HepG2 (cell line): ENCODE data around the gene TMEM231. TPM values are rescaled to one million over a fixed set of nuclear protein-coding genes. Genes with fewer than 3 reads are reported as not detected.

Experiments used
- ADNP ChIP-seq: sonication (generic); formaldehyde crosslinking; IDR thresholded peaks from 2 replicates; pipeline ENCODE4 v1.4.0; 2020; ENCODE audit warnings: missing genetic modification reagents
- HOXA7 ChIP-seq: sonication (generic); formaldehyde crosslinking; IDR thresholded peaks from 2 replicates; pipeline ENCODE4 v1.8.1; 2022; ENCODE audit warnings: mild to moderate bottlenecking, missing genetic modification reagents, moderate library complexity
- MBNL3 ChIP-seq: fragments of 250-450 bp; sonication (Bioruptor Pico); conservative IDR thresholded peaks from 2 replicates; pipeline ENCODE4 v1.8.0; 2022; ENCODE audit warnings: mild to moderate bottlenecking, inconsistent platforms
- NFE2L1 ChIP-seq: sonication (generic); formaldehyde crosslinking; IDR thresholded peaks from 2 replicates; pipeline ENCODE4 v1.4.0; 2020; ENCODE audit warnings: missing genetic modification reagents, mild to moderate bottlenecking, borderline replicate concordance
- TAF1 ChIP-seq: sonication (generic); formaldehyde crosslinking; IDR thresholded peaks from 2 replicates; pipeline ENCODE4 v1.4.0; 2020; ENCODE audit warnings: missing genetic modification reagents
- ZFP36L1 ChIP-seq: sonication (generic); formaldehyde crosslinking; IDR thresholded peaks from 2 replicates; pipeline ENCODE4 v1.8.0; 2022; ENCODE audit warnings: mild to moderate bottlenecking, missing genetic modification reagents, moderate library complexity
- ZFP36L2 ChIP-seq: sonication (generic); formaldehyde crosslinking; IDR thresholded peaks from 2 replicates; pipeline ENCODE4 v1.4.0; 2020; ENCODE audit warnings: missing genetic modification reagents
- ZNF180 ChIP-seq: sonication (generic); formaldehyde crosslinking; IDR thresholded peaks from 2 replicates; pipeline ENCODE4 v1.4.0; 2020; ENCODE audit warnings: low read depth, missing genetic modification reagents, borderline replicate concordance
- ZNF24 ChIP-seq: fragments of 450-650 bp; IDR thresholded peaks from 2 replicates; pipeline ENCODE4 v1.6.1; 2017; ENCODE audit warnings: antibody characterized with exemption, mild to moderate bottlenecking
- ZNF337 ChIP-seq: sonication (generic); formaldehyde crosslinking; IDR thresholded peaks from 2 replicates; pipeline ENCODE4 v1.5.1; 2020; ENCODE audit warnings: missing genetic modification reagents, low read depth, mild to moderate bottlenecking, borderline replicate concordance
- ZNF367 ChIP-seq: sonication (generic); formaldehyde crosslinking; IDR thresholded peaks from 2 replicates; pipeline ENCODE4 v1.4.0; 2020; ENCODE audit warnings: missing genetic modification reagents, borderline replicate concordance
- ZNF446 ChIP-seq: sonication (generic); formaldehyde crosslinking; IDR thresholded peaks from 2 replicates; pipeline ENCODE4 v1.5.0; 2020; ENCODE audit warnings: mild to moderate bottlenecking, missing genetic modification reagents
- polyA plus RNA-seq, 8 experiments: library from polyadenylated mRNA; depleted of rRNA in 3 of 8; stranded (reverse) in 7 of 8; unstranded in 1 of 8; fragments of >200 nt; fragmentation: Illumina TruSeq in 4 of 8; extraction: Trizol in 4 of 8; gene quantifications; 2 replicates each; pipeline versions ENCODE4 v1.2.1 to v1.2.3, GENCODE V29; 2011 to 2016; ENCODE audit warnings: low read depth in 4 of 8, missing spikeins in 1 of 8, mixed read lengths in 1 of 8; ENCODE audit not compliant: insufficient read depth in 1 of 8
- total RNA-seq, 5 experiments: library from RNA; depleted of rRNA; stranded (reverse); fragments of >200 nt; fragmentation: Illumina TruSeq; extraction: Trizol; gene quantifications; 2 replicates each; pipeline ENCODE4 v1.2.3, GENCODE V29; 2016; ENCODE audit warnings: low read depth in 1 of 5
- TF ChIP-seq, protein P1 (sequence below): sonication (generic); formaldehyde crosslinking; IDR thresholded peaks from 2 replicates; pipeline ENCODE4 v1.4.0; 2020; ENCODE audit warnings: mild to moderate bottlenecking, missing genetic modification reagents
- TF ChIP-seq, protein P2 (sequence below): sonication (generic); formaldehyde crosslinking; IDR thresholded peaks from 2 replicates; pipeline ENCODE4 v1.5.0; 2020; ENCODE audit warnings: mild to moderate bottlenecking, low read depth, missing genetic modification reagents, borderline replicate concordance
- TF ChIP-seq, protein P3 (sequence below): sonication (generic); formaldehyde crosslinking; IDR thresholded peaks from 2 replicates; pipeline ENCODE4 v1.4.0; 2020; ENCODE audit warnings: mild to moderate bottlenecking, missing genetic modification reagents
- TF ChIP-seq, protein P4 (sequence below): sonication (generic); formaldehyde crosslinking; IDR thresholded peaks from 2 replicates; pipeline ENCODE4 v1.9.0; 2021; ENCODE audit warnings: missing genetic modification reagents, mild to moderate bottlenecking, borderline replicate concordance
- TF ChIP-seq, protein P5 (sequence below): sonication (generic); formaldehyde crosslinking; IDR thresholded peaks from 2 replicates; pipeline ENCODE4 v1.8.1; 2022; ENCODE audit warnings: mild to moderate bottlenecking, missing genetic modification reagents
- TF ChIP-seq, protein P6 (sequence below): sonication (generic); formaldehyde crosslinking; IDR thresholded peaks from 2 replicates; pipeline ENCODE4 v1.5.0; 2020; ENCODE audit warnings: mild to moderate bottlenecking, missing genetic modification reagents, borderline replicate concordance

Gene TMEM231
- total and polyA plus RNA-seq, 2 of the 13 experiments (the other 11 are each of a cell fraction or from before 2014, with no cell fraction given), result 3.5 to 7.4 TPM

DNA sequence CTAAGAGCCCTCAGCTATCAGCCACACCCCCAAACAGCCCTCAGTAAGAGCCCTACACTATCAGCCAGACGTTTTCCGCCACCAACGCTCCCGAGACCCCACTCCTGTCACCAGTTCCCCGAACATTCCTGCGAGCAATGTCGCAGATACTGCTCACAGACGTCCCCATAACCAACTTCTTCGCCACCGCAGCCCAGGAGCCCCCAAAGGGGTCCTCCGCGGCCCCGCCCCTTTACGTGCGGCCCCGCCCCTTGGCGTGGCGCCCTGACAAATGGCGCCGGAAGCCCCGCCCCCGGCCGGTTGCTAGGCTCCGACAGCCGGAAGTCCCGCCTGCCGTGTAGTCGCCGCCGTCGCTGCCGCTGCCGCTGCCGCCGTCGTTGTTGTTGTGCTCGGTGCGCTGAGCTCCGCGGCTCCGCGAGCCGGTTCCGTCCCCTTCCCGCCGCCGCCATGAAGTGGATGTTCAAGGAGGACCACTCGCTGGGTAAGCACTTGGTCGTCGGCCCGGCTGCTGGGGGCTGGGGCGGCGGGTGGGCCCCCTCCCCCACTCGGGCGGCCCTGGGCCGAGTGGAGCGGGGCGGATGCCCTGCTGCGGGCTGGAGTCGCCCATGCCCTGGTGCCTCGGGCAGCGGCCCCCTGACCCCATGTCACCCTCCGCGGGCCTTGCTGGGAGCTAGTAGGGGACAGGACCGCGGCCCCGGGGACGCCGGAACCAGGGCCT, 10.1 kb upstream of the TMEM231 start, which contains the start of gene GABARAPL2 (continued):
- TF ChIP-seq, protein P1, sequence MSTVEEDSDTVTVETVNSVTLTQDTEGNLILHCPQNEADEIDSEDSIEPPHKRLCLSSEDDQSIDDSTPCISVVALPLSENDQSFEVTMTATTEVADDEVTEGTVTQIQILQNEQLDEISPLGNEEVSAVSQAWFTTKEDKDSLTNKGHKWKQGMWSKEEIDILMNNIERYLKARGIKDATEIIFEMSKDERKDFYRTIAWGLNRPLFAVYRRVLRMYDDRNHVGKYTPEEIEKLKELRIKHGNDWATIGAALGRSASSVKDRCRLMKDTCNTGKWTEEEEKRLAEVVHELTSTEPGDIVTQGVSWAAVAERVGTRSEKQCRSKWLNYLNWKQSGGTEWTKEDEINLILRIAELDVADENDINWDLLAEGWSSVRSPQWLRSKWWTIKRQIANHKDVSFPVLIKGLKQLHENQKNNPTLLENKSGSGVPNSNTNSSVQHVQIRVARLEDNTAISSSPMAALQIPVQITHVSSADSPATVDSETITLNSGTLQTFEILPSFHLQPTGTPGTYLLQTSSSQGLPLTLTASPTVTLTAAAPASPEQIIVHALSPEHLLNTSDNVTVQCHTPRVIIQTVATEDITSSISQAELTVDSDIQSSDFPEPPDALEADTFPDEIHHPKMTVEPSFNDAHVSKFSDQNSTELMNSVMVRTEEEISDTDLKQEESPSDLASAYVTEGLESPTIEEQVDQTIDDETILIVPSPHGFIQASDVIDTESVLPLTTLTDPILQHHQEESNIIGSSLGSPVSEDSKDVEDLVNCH (CRISPR knock-in tag), result no peak
- TF ChIP-seq, protein P2, sequence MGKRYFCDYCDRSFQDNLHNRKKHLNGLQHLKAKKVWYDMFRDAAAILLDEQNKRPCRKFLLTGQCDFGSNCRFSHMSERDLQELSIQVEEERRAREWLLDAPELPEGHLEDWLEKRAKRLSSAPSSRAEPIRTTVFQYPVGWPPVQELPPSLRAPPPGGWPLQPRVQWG (CRISPR knock-in tag), result no peak
- no peak for TF ChIP-seq HOXA7 (CRISPR knock-in tag)
- TF ChIP-seq ZNF446 (CRISPR knock-in tag), result peak; percentile 81
- peak; percentile 66 for TF ChIP-seq ZFP36L1
- TF ChIP-seq, protein P3, sequence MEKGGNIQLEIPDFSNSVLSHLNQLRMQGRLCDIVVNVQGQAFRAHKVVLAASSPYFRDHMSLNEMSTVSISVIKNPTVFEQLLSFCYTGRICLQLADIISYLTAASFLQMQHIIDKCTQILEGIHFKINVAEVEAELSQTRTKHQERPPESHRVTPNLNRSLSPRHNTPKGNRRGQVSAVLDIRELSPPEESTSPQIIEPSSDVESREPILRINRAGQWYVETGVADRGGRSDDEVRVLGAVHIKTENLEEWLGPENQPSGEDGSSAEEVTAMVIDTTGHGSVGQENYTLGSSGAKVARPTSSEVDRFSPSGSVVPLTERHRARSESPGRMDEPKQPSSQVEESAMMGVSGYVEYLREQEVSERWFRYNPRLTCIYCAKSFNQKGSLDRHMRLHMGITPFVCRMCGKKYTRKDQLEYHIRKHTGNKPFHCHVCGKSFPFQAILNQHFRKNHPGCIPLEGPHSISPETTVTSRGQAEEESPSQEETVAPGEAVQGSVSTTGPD (CRISPR knock-in tag), result no peak
- peak; percentile 69 for TF ChIP-seq TAF1 (CRISPR knock-in tag)
- TF ChIP-seq ZFP36L2 (CRISPR knock-in tag), result 0 out of 2 replicates have a peak, but pooled peaks have one; percentile 71
- TF ChIP-seq ADNP (CRISPR knock-in tag), result no peak; the same call in 1 of the 2 replicates
- TF ChIP-seq, protein P4, sequence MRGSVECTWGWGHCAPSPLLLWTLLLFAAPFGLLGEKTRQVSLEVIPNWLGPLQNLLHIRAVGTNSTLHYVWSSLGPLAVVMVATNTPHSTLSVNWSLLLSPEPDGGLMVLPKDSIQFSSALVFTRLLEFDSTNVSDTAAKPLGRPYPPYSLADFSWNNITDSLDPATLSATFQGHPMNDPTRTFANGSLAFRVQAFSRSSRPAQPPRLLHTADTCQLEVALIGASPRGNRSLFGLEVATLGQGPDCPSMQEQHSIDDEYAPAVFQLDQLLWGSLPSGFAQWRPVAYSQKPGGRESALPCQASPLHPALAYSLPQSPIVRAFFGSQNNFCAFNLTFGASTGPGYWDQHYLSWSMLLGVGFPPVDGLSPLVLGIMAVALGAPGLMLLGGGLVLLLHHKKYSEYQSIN, result no peak
- TF ChIP-seq, protein P5, sequence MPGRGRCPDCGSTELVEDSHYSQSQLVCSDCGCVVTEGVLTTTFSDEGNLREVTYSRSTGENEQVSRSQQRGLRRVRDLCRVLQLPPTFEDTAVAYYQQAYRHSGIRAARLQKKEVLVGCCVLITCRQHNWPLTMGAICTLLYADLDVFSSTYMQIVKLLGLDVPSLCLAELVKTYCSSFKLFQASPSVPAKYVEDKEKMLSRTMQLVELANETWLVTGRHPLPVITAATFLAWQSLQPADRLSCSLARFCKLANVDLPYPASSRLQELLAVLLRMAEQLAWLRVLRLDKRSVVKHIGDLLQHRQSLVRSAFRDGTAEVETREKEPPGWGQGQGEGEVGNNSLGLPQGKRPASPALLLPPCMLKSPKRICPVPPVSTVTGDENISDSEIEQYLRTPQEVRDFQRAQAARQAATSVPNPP (CRISPR knock-in tag), result no peak
- TF ChIP-seq NFE2L1, result no peak
- 0 out of 2 replicates have a peak, but pooled peaks have one; percentile 81 for TF ChIP-seq ZNF367
- TF ChIP-seq ZNF337, result peak; percentile 77; the same call in 1 of the 2 replicates
- 0 out of 2 replicates have a peak, but pooled peaks have one; percentile 35 for TF ChIP-seq ZNF180 (CRISPR knock-in tag)
- TF ChIP-seq MBNL3 (CRISPR knock-in tag), result no peak
- no peak for TF ChIP-seq ZNF24
- TF ChIP-seq, protein P6, sequence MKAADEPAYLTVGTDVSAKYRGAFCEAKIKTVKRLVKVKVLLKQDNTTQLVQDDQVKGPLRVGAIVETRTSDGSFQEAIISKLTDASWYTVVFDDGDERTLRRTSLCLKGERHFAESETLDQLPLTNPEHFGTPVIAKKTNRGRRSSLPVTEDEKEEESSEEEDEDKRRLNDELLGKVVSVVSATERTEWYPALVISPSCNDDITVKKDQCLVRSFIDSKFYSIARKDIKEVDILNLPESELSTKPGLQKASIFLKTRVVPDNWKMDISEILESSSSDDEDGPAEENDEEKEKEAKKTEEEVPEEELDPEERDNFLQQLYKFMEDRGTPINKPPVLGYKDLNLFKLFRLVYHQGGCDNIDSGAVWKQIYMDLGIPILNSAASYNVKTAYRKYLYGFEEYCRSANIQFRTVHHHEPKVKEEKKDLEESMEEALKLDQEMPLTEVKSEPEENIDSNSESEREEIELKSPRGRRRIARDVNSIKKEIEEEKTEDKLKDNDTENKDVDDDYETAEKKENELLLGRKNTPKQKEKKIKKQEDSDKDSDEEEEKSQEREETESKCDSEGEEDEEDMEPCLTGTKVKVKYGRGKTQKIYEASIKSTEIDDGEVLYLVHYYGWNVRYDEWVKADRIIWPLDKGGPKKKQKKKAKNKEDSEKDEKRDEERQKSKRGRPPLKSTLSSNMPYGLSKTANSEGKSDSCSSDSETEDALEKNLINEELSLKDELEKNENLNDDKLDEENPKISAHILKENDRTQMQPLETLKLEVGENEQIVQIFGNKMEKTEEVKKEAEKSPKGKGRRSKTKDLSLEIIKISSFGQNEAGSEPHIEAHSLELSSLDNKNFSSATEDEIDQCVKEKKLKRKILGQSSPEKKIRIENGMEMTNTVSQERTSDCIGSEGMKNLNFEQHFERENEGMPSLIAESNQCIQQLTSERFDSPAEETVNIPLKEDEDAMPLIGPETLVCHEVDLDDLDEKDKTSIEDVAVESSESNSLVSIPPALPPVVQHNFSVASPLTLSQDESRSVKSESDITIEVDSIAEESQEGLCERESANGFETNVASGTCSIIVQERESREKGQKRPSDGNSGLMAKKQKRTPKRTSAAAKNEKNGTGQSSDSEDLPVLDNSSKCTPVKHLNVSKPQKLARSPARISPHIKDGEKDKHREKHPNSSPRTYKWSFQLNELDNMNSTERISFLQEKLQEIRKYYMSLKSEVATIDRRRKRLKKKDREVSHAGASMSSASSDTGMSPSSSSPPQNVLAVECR (CRISPR knock-in tag), result peak; percentile 96
